HG03139 (cell line): ENCODE data around the gene MALAT1.
"Not testable (repeated sequence)": the region's sequence is repeated elsewhere in the genome, so short reads cannot be mapped to it uniquely, and the experiment has no call there.

Source experiments
- ATAC-seq: cut with Tn5 transposase; IDR thresholded peaks from one replicate; pipeline ENCODE4 v1.9.1; 2021; ENCODE audit not compliant: unreplicated experiment

The MALAT1 gene

GRCh38 chr11:65516135-65516968 is 17.5 kb downstream of the MALAT1 start:
- ATAC-seq = no peak

DNA sequence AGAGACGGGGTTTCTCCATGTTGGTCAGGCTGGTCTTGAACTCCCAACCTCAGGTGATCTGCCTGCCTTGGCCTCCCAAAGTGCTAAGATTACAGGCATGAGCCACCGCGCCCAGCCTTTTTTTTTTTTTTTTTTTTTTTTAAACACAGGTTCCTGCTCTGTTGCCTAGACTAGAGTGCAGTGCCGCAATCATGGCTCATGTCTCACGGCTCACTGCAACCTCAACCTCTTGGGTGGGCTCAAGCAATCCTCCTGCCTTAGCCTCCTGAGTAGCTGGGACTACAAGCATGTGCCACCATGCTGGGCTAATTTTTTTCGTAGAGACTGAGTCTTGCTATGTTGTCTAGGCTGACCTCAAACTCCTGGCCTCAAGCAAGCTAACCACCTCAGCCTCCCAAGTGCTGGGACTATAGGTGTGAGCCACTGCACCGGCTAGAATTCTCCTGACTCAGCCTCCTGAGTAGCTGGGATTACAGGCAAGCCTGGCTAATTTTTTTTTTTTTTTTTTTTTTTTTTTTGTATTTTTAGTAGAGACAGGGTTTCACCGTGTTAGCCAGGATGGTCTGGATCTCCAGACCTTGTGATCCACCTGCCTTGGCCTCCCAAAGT is 20.2 kb downstream of the MALAT1 start:
- ATAC-seq = not testable (repeated sequence)

DNA sequence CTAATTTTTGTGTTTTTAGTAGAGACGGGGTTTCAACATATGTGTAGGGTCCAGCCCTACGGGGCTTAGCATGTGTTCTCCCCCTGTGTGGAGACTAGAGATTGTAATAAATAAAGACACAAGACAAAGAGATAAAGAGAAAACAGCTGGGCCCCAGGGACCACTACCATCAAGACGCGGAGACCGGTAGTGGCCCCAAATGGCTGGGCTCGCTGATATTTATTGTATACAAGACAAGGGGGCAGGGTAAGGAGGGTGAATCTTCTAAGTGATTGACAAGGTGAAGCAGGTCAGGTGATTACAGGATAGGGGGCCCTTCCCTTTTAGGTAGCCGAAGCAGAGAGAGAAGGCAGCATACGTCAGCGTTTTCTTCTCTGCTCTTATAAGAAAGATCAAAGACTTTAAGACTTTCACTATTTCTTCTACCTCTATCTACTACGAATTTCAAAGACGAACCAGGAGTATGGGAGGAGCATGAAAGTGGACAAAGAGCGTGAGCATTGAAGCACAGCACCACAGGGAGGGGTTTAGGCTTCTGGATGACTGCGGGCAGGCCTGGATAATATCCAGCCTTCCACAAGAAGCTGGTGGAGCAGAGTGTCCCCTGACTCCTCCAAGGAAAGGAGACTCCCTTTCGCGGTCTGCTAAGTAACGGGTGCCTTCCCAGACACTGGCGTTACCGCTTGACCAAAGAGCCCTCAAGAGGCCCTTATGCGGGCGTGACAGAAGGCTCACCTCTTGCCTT is 23.1 kb downstream of the MALAT1 start:
- not testable (repeated sequence) for ATAC-seq

DNA sequence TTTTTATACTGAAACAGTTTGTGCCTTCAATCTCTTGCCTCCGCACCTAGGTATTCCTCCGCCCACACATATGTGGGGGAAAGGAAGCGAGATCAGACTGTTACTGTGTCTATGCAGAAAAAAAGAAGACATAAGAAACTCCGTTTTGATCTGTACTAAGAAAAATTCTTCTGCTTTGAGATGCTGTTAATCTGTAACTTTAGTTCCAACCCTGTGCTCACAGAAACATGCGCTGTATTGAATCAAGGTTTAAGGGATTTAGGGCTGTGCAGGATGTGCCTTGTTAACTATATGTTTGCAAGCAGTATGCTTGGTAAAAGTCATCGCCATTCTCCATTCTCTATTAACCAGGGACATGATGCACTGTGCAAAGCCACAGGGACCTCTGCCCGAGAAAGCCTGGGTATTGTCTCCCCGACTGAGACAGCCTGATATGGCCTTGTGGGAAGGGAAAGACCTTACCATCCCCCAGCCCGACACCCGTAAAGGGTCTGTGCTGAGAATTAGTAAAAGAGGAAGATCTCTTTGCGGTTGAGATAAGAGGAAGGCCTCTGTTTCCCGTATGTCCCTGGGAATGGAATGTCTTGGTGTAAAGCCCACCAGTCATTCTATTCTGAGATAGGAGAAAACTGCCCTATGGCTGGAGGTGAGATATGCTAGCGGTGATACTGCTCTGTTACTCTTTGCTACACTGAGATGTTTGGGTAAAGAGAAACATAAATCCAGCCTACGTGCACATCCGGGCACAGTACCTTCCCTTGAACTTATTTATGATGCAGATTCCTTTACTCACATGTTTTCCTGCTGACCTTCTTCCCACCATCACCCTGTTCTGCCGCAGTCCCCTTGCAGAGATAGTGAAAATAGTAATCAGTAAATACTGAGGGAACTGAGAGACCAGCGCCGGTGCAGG is 24.1 kb downstream of the MALAT1 start:
- ATAC-seq = not testable (repeated sequence)

DNA sequence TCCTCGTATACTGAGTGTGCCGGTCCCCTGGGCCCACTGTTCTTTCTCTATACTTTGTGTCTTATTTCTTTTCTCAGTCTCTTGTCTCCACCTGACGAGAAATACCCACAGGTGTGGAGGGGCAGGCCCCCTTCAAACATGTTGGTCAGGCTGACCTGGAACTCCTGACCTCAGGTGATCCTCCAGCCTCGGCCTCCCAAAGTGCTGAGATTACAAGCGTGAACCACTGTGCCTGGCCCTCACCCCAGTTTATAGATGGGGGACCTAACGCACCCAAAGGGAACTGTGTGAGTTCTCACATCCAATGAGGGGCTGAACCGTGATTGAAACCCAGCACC is 24.8 kb downstream of the MALAT1 start:
- ATAC-seq = not testable (repeated sequence)

DNA sequence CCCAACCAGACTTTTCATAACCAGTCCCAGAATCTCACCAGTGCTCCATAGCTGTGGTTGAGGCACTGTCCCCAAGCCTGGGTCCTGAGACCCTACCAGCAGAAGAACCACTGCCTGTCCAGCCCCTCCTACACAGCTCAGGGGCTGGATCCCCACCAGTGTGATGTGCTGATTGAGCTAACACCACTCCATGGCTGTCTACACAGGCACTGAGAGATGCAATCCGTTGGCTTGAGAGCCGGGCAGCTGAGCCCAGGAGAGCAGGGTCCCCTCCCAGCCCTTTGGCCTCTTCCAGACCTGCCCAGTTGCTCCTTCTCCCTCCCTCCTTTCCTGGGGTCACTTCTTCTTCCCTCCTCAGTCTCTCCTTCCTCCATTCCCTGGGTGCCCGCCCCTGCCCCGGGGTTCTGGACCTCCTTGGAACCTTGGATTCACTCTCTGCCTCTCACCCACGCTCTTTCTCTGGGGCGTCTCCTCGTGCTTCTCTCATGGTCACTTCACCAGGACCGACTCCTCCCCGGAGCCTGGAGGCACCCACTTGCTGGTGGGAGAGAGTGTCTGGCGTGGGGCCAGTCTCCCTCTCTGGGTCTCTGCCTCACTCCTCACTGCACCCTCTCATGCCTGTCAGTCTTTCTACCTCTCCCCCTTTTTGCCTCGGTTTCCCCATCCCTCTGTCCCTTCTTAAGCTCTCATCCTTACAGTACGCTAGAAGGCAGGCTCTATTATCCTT is 25.3 kb downstream of the MALAT1 start:
- no peak for ATAC-seq

GRCh38 chr11:65524741-65525545 is 26.1 kb downstream of the MALAT1 start, which contains the start of gene SCYL1:
Gene SCYL1 (plus strand): TSS chr11:65525083. CDS start chr11:65525154, 71 bp downstream.
- ATAC-seq = no peak

DNA sequence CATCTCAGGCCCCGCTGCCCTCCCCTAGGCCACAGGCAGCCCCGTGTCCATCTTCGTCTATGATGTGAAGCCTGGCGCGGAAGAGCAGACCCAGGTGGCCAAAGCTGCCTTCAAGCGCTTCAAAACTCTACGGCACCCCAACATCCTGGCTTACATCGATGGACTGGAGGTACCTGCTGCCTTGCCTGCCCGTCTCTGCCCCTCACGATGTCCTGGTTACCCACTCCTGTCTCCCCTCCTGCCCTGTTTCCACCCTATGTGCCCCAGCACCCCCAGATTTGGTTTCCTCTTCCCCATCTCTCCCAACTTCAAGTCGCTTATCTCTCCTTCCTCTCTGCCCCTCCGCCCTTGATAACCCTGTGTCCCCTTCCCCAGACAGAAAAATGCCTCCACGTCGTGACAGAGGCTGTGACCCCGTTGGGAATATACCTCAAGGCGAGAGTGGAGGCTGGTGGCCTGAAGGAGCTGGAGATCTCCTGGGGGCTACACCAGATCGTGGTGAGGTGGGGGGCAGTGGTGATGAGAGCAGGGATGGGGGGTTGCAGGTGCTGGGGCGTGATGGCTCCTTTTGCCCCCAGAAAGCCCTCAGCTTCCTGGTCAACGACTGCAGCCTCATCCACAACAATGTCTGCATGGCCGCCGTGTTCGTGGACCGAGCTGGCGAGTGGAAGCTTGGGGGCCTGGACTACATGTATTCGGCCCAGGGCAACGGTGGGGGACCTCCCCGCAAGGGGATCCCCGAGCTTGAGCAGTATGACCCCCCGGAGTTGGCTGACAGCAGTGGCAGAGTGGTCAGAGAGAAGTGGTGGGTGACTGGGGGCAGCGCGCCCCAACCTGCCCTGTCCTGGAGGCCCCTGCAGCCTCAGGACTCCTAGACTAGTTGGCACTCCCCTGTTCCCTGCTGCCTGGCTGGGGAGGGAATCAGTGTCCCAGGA is 27.0 kb downstream of the MALAT1 start:
- ATAC-seq = no peak

DNA sequence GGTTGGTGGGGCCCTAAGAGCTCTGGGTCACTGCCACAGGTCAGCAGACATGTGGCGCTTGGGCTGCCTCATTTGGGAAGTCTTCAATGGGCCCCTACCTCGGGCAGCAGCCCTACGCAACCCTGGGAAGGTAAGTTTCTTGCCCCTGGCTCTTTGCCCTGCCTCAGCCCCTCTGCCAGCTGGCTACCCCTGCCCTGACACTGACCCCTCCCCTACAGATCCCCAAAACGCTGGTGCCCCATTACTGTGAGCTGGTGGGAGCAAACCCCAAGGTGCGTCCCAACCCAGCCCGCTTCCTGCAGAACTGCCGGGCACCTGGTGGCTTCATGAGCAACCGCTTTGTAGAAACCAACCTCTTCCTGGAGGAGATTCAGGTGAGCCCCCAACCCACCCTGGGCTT is 27.9 kb downstream of the MALAT1 start:
- ATAC-seq = no peak

DNA sequence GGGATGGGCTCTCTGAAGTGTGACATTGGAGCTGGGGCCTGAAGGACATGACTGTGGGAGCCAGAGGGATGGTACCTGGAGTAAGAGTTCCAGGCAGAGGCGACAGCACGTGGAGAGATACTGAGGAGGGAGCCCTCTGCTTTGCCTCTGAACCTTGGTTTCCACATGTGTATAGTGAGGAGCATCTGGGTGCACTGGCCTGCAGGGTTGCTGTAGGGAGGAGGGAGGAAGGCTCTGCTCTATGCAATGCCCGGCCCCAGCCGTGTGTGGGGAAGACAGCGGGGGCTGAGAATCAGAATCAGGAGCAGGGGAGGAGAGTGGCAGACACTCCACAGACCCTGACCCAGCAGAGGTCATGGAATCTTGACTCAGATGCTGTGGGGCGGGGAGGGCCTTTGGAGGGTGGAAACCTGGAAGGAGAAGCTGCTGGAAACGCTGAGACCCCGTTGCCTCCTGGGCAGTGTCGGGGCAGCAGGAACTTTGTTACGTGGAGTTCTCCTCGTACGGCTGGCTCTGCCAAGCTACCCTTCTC is 30.0 kb downstream of the MALAT1 start:
- no peak for ATAC-seq

DNA sequence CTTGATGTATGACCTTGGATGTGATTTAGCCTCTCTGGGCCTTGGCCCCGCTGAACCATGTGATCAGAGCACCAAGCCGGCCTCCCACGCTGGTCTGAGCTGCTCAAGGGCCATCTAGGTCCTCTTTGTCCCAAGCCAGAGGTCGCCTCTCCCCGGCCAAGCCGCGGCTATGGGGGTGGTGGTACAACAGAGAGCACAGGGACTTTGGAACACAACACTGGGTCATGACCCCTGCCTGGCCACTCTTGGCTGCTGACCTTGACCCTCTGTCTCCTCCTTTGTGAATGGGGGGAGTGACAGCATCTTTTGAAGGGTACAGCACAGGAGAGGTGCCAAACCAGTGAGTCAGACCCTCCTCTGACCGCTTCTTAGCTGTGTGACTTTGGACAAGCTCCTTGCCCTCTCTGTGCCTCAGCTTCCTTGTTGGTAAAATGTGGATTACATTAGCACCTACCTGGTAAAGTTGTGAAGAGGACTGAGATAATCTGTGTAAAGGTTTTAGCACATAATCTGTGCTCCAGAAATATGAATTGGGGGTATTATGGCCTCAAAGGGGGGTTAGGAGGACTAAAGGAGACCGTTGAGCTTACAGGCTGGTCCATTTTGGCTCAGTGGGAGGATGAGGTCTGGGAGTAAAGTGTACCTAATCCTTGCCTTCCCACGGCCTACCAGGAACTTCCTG is 30.8 kb downstream of the MALAT1 start:
- no peak for ATAC-seq

DNA sequence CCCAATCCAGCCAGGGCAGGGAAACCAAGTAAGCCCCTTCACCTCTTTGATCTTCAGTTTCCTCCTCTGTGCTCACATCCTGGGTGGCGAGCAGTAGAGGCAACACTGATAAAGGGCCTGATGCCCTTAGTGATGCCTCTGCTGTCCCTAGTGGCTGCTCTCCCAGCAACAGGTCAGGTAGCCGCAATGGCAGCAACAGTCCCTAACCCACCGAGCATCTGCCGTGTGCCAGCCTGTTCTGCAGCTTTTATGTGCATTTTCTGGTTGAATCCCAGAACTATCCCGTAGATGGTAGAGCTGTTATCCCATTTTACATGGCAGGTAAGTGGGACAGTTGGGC is 31.3 kb downstream of the MALAT1 start:
- no peak for ATAC-seq

DNA sequence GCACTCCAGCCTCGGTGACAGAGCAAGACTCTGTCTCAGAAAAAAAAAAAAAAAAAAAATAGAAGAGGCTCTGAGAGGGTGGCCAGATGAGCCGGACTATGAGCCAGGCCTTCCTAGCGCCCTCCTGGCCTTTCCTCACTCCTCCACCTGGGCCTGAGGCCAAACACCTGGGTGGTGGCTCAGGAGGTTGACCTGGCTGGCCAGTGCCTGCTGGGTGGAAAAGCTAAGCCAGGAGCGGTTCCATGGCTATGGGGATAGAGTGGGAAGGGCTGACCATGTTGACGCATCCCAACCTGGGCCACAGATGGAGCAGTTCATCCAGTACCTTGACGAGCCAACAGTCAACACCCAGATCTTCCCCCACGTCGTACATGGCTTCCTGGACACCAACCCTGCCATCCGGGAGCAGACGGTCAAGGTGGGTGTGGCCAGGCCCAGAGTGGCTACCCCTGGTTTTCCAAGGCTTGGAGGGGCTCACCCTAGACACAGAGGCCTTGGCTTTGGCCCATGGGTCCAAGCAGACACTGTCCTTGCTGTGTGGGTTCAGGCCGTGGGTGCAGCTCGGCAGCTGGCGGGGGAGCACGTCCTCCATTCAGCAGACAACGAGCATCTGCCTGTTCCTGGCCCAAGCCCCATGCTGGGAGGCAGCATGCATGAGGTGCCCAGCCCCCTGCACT is 33.7 kb downstream of the MALAT1 start:
- no peak for ATAC-seq

DNA sequence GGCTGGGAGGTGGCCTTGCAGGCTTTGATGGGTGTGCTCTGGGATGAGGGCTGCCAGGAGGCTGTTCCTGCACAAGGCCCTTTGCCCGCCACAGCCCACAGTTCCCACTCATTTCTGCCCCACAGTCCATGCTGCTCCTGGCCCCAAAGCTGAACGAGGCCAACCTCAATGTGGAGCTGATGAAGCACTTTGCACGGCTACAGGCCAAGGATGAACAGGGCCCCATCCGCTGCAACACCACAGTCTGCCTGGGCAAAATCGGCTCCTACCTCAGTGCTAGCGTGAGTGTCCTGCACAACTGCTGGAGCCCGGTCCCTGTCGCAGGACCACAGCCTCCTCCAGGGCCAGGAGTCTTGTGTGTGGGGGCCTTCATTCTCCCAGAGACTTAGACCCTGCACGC is 36.3 kb downstream of the MALAT1 start:
- ATAC-seq = no peak

DNA sequence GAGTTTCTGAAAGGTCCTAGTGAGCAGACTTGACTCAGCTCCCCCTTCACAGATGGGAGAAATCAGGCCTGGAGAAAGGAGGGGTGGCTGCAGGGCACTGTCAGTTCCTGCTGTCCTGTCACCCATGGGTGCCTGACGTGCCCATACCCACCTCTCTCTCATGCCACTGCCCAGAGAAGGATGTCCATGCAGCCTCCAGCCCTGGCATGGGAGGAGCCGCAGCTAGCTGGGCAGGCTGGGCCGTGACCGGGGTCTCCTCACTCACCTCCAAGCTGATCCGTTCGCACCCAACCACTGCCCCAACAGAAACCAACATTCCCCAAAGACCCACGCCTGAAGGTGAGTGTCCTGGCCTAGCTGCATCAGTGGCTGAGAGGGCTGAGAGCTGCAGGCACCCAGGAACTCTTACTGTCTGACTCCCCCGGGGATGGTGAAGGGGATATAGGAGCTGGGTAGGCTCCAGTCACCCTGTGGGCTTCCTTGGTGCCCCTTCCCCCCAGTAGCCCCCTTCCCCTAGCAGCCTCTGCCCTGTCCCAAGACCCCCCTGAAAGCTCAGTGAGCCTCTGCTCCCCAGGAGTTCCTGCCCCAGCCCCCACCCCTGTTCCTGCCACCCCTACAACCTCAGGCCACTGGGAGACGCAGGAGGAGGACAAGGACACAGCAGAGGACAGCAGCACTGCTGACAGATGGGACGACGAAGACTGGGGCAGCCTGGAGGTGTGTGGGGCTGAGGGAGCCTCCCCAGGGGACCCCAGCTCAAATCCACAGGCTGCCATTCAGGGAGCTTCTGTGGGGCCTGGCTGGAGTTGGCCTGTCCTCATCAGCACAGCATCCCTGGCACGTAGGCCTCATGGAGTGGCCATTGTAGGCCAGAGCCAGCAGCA is 37.8 kb downstream of the MALAT1 start:
- no peak for ATAC-seq

DNA sequence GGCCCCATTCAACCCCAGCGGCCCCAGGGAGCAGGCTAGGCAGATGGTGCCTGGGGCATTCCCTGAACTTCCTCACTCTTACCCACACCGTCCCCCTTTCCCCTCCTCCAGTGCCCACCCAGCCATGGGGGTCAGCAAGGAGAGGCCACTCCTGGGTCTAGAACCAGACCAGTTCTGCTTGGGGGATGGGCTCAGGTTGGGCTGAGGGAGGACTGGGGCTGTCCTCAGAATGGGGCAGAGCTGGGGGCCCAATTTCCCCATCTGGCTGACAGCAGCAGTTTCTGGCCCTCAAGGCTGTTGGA is 38.4 kb downstream of the MALAT1 start:
- no peak for ATAC-seq
